GM21619 (cell line): ENCODE data around the gene SAMMSON.

Experiments used
- ATAC-seq: cut with Tn5 transposase; IDR thresholded peaks from one replicate; pipeline ENCODE4 v1.9.1; 2021; ENCODE audit not compliant: unreplicated experiment

Gene SAMMSON

GRCh38 chr3:69999140-70000027 lies at the start of gene SAMMSON:
TSS of gene SAMMSON (plus strand) at chr3:69999733.
- ATAC-seq, result no peak

GRCh38 chr3:69951616-69952015 lies 47.9 kb upstream of the SAMMSON start:
- ATAC-seq, result no peak

GRCh38 chr3:69959581-69959980 lies 40.0 kb upstream of the SAMMSON start:
- no peak for ATAC-seq

GRCh38 chr3:69961706-69962439 lies 37.7 kb upstream of the SAMMSON start:
- ATAC-seq, result no peak

- ATAC-seq, result no peak
Measured at GRCh38 chr3:69963643-69964042, 35.9 kb upstream of the SAMMSON start.

- no peak for ATAC-seq
Measured at GRCh38 chr3:69967156-69967555, 32.4 kb upstream of the SAMMSON start.

GRCh38 chr3:69970827-69971226 lies 28.7 kb upstream of the SAMMSON start:
- no peak for ATAC-seq

- ATAC-seq, result no peak
Measured at GRCh38 chr3:69972672-69973071, 26.9 kb upstream of the SAMMSON start.

- no peak for ATAC-seq
Measured at GRCh38 chr3:69976021-69976420, 23.5 kb upstream of the SAMMSON start.

- ATAC-seq, result no peak
Measured at GRCh38 chr3:69983546-69984265, 15.8 kb upstream of the SAMMSON start.

- ATAC-seq, result no peak
Measured at GRCh38 chr3:69985266-69985665, 14.3 kb upstream of the SAMMSON start.

GRCh38 chr3:69986419-69986818 lies 13.1 kb upstream of the SAMMSON start:
- no peak for ATAC-seq

- ATAC-seq, result no peak
Measured at GRCh38 chr3:69987833-69988232, 11.7 kb upstream of the SAMMSON start.

- no peak for ATAC-seq
Measured at GRCh38 chr3:69993757-69994156, 5.8 kb upstream of the SAMMSON start.

GRCh38 chr3:69994919-69995318 lies 4.6 kb upstream of the SAMMSON start:
- ATAC-seq, result no peak

- ATAC-seq, result no peak
Measured at GRCh38 chr3:69997631-69998307, 1.8 kb upstream of the SAMMSON start.

- ATAC-seq, result no peak
Measured at GRCh38 chr3:69998759-69999139, 784 bp upstream of the SAMMSON start.

GRCh38 chr3:70000028-70000410 lies 486 bp downstream of the SAMMSON start:
- no peak for ATAC-seq

GRCh38 chr3:70000563-70001081 lies 1.1 kb downstream of the SAMMSON start:
- no peak for ATAC-seq

- no peak for ATAC-seq
Measured at GRCh38 chr3:70003119-70003518, 3.6 kb downstream of the SAMMSON start.

- ATAC-seq, result no peak
Measured at GRCh38 chr3:70006089-70006488, 6.6 kb downstream of the SAMMSON start.
